CD4-positive, alpha-beta T cell treated with Interleukin-17A for 4 hours (primary cell): ENCODE measurements around the gene CARMIL1.
"Not testable (repeated sequence)": the region's sequence is repeated elsewhere in the genome, so short reads cannot be mapped to it uniquely, and the experiment has no call there.

Source experiments
- DNase-seq: peaks from one replicate; pipeline ENCODE4 v3.0.0-alpha.2; 2020; ENCODE audit warnings: mixed read lengths

CARMIL1 gene

GRCh38 chr6:25277857-25278256 is 1.3 kb upstream of the CARMIL1 start:
- DNase-seq, result no peak

- no peak for DNase-seq
These were observed 787 bp upstream of the CARMIL1 start for GRCh38 chr6:25278261-25278913.

GRCh38 chr6:25279748-25280343 is 672 bp downstream of the CARMIL1 start:
- no peak for DNase-seq

- DNase-seq, result peak; percentile 25
These were observed 1.3 kb downstream of the CARMIL1 start for GRCh38 chr6:25280344-25281074.

GRCh38 chr6:25286891-25287290 is 7.7 kb downstream of the CARMIL1 start:
- no peak for DNase-seq

- DNase-seq, result no peak
These were observed 8.8 kb downstream of the CARMIL1 start for GRCh38 chr6:25287941-25288340.

- DNase-seq, result no peak
These were observed 9.3 kb downstream of the CARMIL1 start for GRCh38 chr6:25288518-25288917.

- no peak for DNase-seq
These were observed 11.3 kb downstream of the CARMIL1 start for GRCh38 chr6:25290306-25291060.

- DNase-seq, result no peak
These were observed 13.2 kb downstream of the CARMIL1 start for GRCh38 chr6:25292384-25292783.

GRCh38 chr6:25295651-25296050 is 16.5 kb downstream of the CARMIL1 start:
- no peak for DNase-seq

- no peak for DNase-seq
These were observed 17.2 kb downstream of the CARMIL1 start for GRCh38 chr6:25296217-25296905.

- no peak for DNase-seq
These were observed 17.9 kb downstream of the CARMIL1 start for GRCh38 chr6:25297039-25297441.

- no peak for DNase-seq
These were observed 18.8 kb downstream of the CARMIL1 start for GRCh38 chr6:25297823-25298522.

GRCh38 chr6:25298523-25298865 is 19.3 kb downstream of the CARMIL1 start:
- DNase-seq, result not testable (repeated sequence)

- no peak for DNase-seq
These were observed 22.2 kb downstream of the CARMIL1 start for GRCh38 chr6:25301362-25301761.

GRCh38 chr6:25302151-25302550 is 23.0 kb downstream of the CARMIL1 start:
- no peak for DNase-seq

GRCh38 chr6:25302677-25303128 is 23.5 kb downstream of the CARMIL1 start:
- no peak for DNase-seq

GRCh38 chr6:25303254-25303653 is 24.1 kb downstream of the CARMIL1 start:
- no peak for DNase-seq

- DNase-seq, result no peak
These were observed 27.2 kb downstream of the CARMIL1 start for GRCh38 chr6:25306379-25306778.

GRCh38 chr6:25307805-25308494 is 28.8 kb downstream of the CARMIL1 start:
- DNase-seq, result no peak

- no peak for DNase-seq
These were observed 30.7 kb downstream of the CARMIL1 start for GRCh38 chr6:25309886-25310285.
